ENCODE data around the gene LHFPL6.

- TF ChIP-seq CTCF (IDR thresholded peaks at IDR 0.05; ENCODE audit: low read length) (no peak), EZH2 (IDR thresholded peaks at IDR 0.05; ENCODE audit: borderline replicate concordance, low read length) (no peak)
These were observed 3.2 kb downstream of the LHFPL6 start for GRCh38 chr13:39599842-39600241.

Measured in OCI-LY1 (cell line).